AG09309 (cell line): ENCODE data around the gene BMP5.

Experiments used
- DNase-seq: peaks from one replicate; pipeline ENCODE4 v3.0.0-alpha.2; 2010; ENCODE audit warnings: low read depth
- H3K4me3 ChIP-seq: 2 replicates; pipeline ENCODE4 v1.5.1; 2011; ENCODE audit warnings: mild to moderate bottlenecking, low read depth, low read length, moderate library complexity; ENCODE audit not compliant: control insufficient read depth
- CTCF ChIP-seq: IDR thresholded peaks from 2 replicates; pipeline ENCODE4 v1.5.1; 2011; ENCODE audit warnings: mild to moderate bottlenecking, low read depth, low read length, inconsistent platforms; ENCODE audit not compliant: insufficient read depth, control insufficient read depth; ENCODE audit errors: missing control alignments

BMP5 gene

GRCh38 chr6:55874316-55874715 lies 1.1 kb downstream of the BMP5 start:
- DNase-seq = no peak
- no peak overlapping the region for H3K4me3 ChIP-seq
- no peak for TF ChIP-seq CTCF

- no peak for DNase-seq
- no peak overlapping the region for H3K4me3 ChIP-seq
- TF ChIP-seq CTCF = no peak
Observed at GRCh38 chr6:55872866-55873265, 2.5 kb downstream of the BMP5 start.

- TF ChIP-seq CTCF = no peak
- H3K4me3 ChIP-seq = no peak overlapping the region
Observed at GRCh38 chr6:55870181-55870813, 5.1 kb downstream of the BMP5 start.

GRCh38 chr6:55869674-55870073 lies 5.7 kb downstream of the BMP5 start:
- no peak overlapping the region for H3K4me3 ChIP-seq
- no peak for DNase-seq
- no peak for TF ChIP-seq CTCF

More at GRCh38 chr6:55870181-55870813, 5.1 kb downstream of the BMP5 start:
- no peak for DNase-seq

GRCh38 chr6:55868771-55869479 lies 6.5 kb downstream of the BMP5 start:
- no peak for TF ChIP-seq CTCF
- no peak for DNase-seq
- H3K4me3 ChIP-seq = no peak overlapping the region

GRCh38 chr6:55868176-55868575 lies 7.2 kb downstream of the BMP5 start:
- DNase-seq = no peak
- H3K4me3 ChIP-seq = no peak overlapping the region
- no peak for TF ChIP-seq CTCF

- no peak overlapping the region for H3K4me3 ChIP-seq
- no peak for TF ChIP-seq CTCF
- no peak for DNase-seq
Observed at GRCh38 chr6:55866128-55866527, 9.3 kb downstream of the BMP5 start.
